Measurements from ENCODE around the gene OR9K2. TPM values are rescaled to one million over a fixed set of nuclear protein-coding genes. Genes with fewer than 3 reads are reported as not detected.

The OR9K2 gene
- total RNA-seq, 3 donors from 2014 or later = not detected

Other genes starting within 250 kb of the OR9K2 start
- 100 to 1,000 TPM in 1 of 3 donors, 10 to 100 TPM in 2; 89.6 to 102 (median 94.8) TPM for gene TESPA1, start 141.6 kb upstream of the OR9K2 start, total RNA-seq
- not detected for gene NEUROD4, start 106.4 kb upstream of the OR9K2 start, total RNA-seq
- gene OR10A7, start 94.6 kb downstream of the OR9K2 start, total RNA-seq = not detected
- not detected for gene OR6C74, start 118.2 kb downstream of the OR9K2 start, total RNA-seq
- gene OR6C6, start 170.2 kb downstream of the OR9K2 start, total RNA-seq = not detected
- not detected for gene OR6C1, start 187.9 kb downstream of the OR9K2 start, total RNA-seq
- not detected for gene OR6C3, start 204.3 kb downstream of the OR9K2 start, total RNA-seq
- gene OR6C75, start 236.6 kb downstream of the OR9K2 start, total RNA-seq = not detected

Measured in activated T-cell treated with anti-CD3 and anti-CD28 coated beads, Interleukin-2, amount 50 U/mL, for 4 hours (primary cell).